GM19023 (cell line): Measurements from ENCODE around the gene FARS2.

Experiments used
- ATAC-seq: cut with Tn5 transposase; IDR thresholded peaks from one replicate; pipeline ENCODE4 v1.9.1; 2021; ENCODE audit warnings: mild to moderate bottlenecking, moderate library complexity; ENCODE audit not compliant: unreplicated experiment

FARS2 gene

GRCh38 chr6:5493806-5494205, 232.5 kb downstream of the FARS2 start:
- no peak for ATAC-seq

- ATAC-seq = no peak
Observed at GRCh38 chr6:5497896-5498578, 236.7 kb downstream of the FARS2 start.

- no peak for ATAC-seq
Observed at GRCh38 chr6:5498579-5498899, 237.2 kb downstream of the FARS2 start.

GRCh38 chr6:5499644-5500306, 238.5 kb downstream of the FARS2 start:
- no peak for ATAC-seq

- no peak for ATAC-seq
Observed at GRCh38 chr6:5501837-5502236, 240.5 kb downstream of the FARS2 start.

- ATAC-seq = no peak
Observed at GRCh38 chr6:5504078-5504477, 242.8 kb downstream of the FARS2 start.

- ATAC-seq = no peak
Observed at GRCh38 chr6:5506149-5506548, 244.8 kb downstream of the FARS2 start.

GRCh38 chr6:5506597-5506996, 245.3 kb downstream of the FARS2 start:
- ATAC-seq = peak; percentile 29

GRCh38 chr6:5507131-5507681, 245.9 kb downstream of the FARS2 start:
- ATAC-seq = peak; percentile 65

- no peak for ATAC-seq
Observed at GRCh38 chr6:5509106-5509505, 247.8 kb downstream of the FARS2 start.

- ATAC-seq = no peak
Observed at GRCh38 chr6:5510331-5511133, 249.2 kb downstream of the FARS2 start.

GRCh38 chr6:5511954-5512353, 250.6 kb downstream of the FARS2 start:
- no peak for ATAC-seq

GRCh38 chr6:5512422-5512821, 251.1 kb downstream of the FARS2 start:
- no peak for ATAC-seq

- no peak for ATAC-seq
Observed at GRCh38 chr6:5513408-5513807, 252.1 kb downstream of the FARS2 start.

GRCh38 chr6:5514353-5514752, 253.0 kb downstream of the FARS2 start:
- ATAC-seq = no peak

- no peak for ATAC-seq
Observed at GRCh38 chr6:5515200-5515599, 253.9 kb downstream of the FARS2 start.

- ATAC-seq = no peak
Observed at GRCh38 chr6:5516036-5516435, 254.7 kb downstream of the FARS2 start.

GRCh38 chr6:5517796-5518195, 256.5 kb downstream of the FARS2 start:
- ATAC-seq = no peak

GRCh38 chr6:5518936-5519491, 257.7 kb downstream of the FARS2 start:
- no peak for ATAC-seq

- no peak for ATAC-seq
Observed at GRCh38 chr6:5520796-5521195, 259.5 kb downstream of the FARS2 start.

GRCh38 chr6:5521322-5521721, 260.0 kb downstream of the FARS2 start:
- no peak for ATAC-seq
